Measurements from ENCODE around the gene ELFN1. TPM values are rescaled to one million over a fixed set of nuclear protein-coding genes. Genes with fewer than 3 reads are reported as not detected.

The ELFN1 gene
- total RNA-seq, 1 donor from 2014 or later: 12.3 TPM

DNA sequence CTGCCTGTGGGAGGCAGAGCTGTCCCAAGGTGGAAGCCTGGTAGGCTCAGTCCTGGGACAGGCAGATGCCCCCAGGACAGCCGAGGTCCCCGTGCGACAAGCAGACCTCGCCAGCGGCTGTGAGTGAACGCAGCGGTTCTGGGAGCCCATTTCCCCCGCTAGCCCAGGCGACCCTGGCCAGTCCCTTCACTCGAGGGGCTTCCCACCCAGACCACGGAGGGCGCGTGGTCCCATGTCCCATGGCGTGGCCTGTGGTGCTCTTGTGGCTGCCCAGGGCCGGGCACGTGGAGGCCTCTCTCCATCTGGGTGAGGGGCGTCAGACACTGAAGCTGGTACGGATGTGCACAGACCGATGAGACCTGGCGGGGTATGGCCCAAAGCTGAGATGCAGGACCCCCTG lies 67.9 kb downstream of the ELFN1 start:
- H3K4me1 Mint-ChIP-seq (ENCODE audit: low read depth): no peaks in the 10 kb centered on the region
- H3K4me3 Mint-ChIP-seq (ENCODE audit: low read depth): no peak overlapping the region
- H3K9me3 Mint-ChIP-seq (ENCODE audit: low read depth): no peaks in the 10 kb centered on the region
- H3K36me3 Mint-ChIP-seq (ENCODE audit: insufficient read depth): no peaks in the 10 kb centered on the region
- TF ChIP-seq, protein P1, sequence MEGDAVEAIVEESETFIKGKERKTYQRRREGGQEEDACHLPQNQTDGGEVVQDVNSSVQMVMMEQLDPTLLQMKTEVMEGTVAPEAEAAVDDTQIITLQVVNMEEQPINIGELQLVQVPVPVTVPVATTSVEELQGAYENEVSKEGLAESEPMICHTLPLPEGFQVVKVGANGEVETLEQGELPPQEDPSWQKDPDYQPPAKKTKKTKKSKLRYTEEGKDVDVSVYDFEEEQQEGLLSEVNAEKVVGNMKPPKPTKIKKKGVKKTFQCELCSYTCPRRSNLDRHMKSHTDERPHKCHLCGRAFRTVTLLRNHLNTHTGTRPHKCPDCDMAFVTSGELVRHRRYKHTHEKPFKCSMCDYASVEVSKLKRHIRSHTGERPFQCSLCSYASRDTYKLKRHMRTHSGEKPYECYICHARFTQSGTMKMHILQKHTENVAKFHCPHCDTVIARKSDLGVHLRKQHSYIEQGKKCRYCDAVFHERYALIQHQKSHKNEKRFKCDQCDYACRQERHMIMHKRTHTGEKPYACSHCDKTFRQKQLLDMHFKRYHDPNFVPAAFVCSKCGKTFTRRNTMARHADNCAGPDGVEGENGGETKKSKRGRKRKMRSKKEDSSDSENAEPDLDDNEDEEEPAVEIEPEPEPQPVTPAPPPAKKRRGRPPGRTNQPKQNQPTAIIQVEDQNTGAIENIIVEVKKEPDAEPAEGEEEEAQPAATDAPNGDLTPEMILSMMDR (IDR thresholded peaks at IDR 0.05; ENCODE audit: unreplicated experiment): no peak
- DNase-seq (ENCODE audit: low spot score, unreplicated experiment): no peak
- H3K27me3 Mint-ChIP-seq: no peaks in the 10 kb centered on the region
- no peak overlapping the region for H3K27ac Mint-ChIP-seq

DNA sequence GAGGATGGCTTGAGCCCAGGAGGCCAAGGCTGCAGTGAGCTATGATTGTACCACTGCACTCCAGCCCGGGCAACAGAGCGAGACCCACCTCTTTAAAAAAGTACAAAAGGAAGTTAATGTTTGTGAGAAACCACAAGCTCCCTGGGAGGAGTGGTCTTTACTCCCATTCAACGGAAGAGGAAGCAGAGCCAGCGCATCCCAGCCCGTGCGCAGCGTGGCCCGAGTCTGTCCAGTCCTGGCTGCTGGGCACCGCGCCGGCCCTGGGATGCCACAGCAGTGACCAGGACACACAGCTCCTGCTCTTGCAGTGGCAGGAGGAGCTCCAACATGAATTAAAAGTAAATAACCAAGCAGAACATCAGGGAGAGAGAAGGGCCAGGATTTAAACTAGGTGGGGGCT lies 68.4 kb downstream of the ELFN1 start:
- H3K9me3 Mint-ChIP-seq (ENCODE audit: low read depth): no peaks in the 10 kb centered on the region
- no peak overlapping the region for H3K4me3 Mint-ChIP-seq (ENCODE audit: low read depth)
- H3K27ac Mint-ChIP-seq: no peak overlapping the region
- no peaks in the 10 kb centered on the region for H3K36me3 Mint-ChIP-seq (ENCODE audit: insufficient read depth)
- TF ChIP-seq, protein P1 (IDR thresholded peaks at IDR 0.05; ENCODE audit: unreplicated experiment): no peak
- DNase-seq (ENCODE audit: low spot score, unreplicated experiment): no peak
- H3K27me3 Mint-ChIP-seq: no peaks in the 10 kb centered on the region
- no peaks in the 10 kb centered on the region for H3K4me1 Mint-ChIP-seq (ENCODE audit: low read depth)

GRCh38 chr7:1738956-1739355 lies 68.9 kb downstream of the ELFN1 start:
- H3K9me3 Mint-ChIP-seq (ENCODE audit: low read depth): no peaks in the 10 kb centered on the region
- no peaks in the 10 kb centered on the region for H3K4me1 Mint-ChIP-seq (ENCODE audit: low read depth)
- DNase-seq (ENCODE audit: low spot score, unreplicated experiment): no peak
- H3K36me3 Mint-ChIP-seq (ENCODE audit: insufficient read depth): no peaks in the 10 kb centered on the region
- H3K27ac Mint-ChIP-seq: no peak overlapping the region
- no peaks in the 10 kb centered on the region for H3K27me3 Mint-ChIP-seq
- H3K4me3 Mint-ChIP-seq (ENCODE audit: low read depth): no peak overlapping the region
- TF ChIP-seq, protein P1 (IDR thresholded peaks at IDR 0.05; ENCODE audit: unreplicated experiment): no peak

DNA sequence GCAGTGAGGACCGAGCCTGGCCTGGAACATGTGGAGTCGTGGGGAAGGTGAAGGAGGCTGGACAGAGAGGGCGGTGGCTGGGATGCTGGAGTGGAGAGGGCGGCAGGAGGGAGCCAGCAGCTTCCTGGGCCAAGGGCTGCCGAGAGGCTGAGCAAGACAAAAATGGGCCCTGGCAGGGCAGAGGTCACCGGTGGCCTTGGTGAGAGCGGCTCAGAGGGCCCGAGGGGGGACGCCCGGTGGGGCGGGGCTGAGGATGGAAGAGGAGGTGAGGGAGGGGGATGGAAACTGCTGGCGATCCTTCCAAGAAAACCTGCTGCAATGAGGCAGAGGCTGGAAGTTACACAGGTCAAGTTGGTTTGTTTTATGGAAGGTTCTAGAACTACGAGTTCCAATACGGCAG lies 69.5 kb downstream of the ELFN1 start:
- no peaks in the 10 kb centered on the region for H3K27me3 Mint-ChIP-seq
- no peaks in the 10 kb centered on the region for H3K9me3 Mint-ChIP-seq (ENCODE audit: low read depth)
- H3K27ac Mint-ChIP-seq: no peak overlapping the region
- H3K36me3 Mint-ChIP-seq (ENCODE audit: insufficient read depth): peaks cover 3% of the 10 kb centered on the region
- no peaks in the 10 kb centered on the region for H3K4me1 Mint-ChIP-seq (ENCODE audit: low read depth)
- DNase-seq (ENCODE audit: low spot score, unreplicated experiment): no peak
- no peak overlapping the region for H3K4me3 Mint-ChIP-seq (ENCODE audit: low read depth)
- TF ChIP-seq, protein P1 (IDR thresholded peaks at IDR 0.05; ENCODE audit: unreplicated experiment): no peak

- Mint-ChIP-seq H3K36me3 (ENCODE audit: insufficient read depth) (peaks cover 4% of the 10 kb centered on the region), H3K9me3 (ENCODE audit: low read depth) (no peaks in the 10 kb centered on the region), H3K27ac (no peak overlapping the region), H3K27me3 (no peaks in the 10 kb centered on the region), H3K4me3 (ENCODE audit: low read depth) (no peak overlapping the region), H3K4me1 (ENCODE audit: low read depth) (no peaks in the 10 kb centered on the region)
- DNase-seq (ENCODE audit: low spot score, unreplicated experiment): no peak
- TF ChIP-seq, protein P1 (IDR thresholded peaks at IDR 0.05; ENCODE audit: unreplicated experiment): no peak
Measured at GRCh38 chr7:1740214-1740613, 70.1 kb downstream of the ELFN1 start.

All from progenitor cell of endocrine pancreas (in vitro differentiated cells).